Measurements from ENCODE around the gene CDH13.

The CDH13 gene

GRCh38 chr16:83803811-83804210, 1177.0 kb downstream of the CDH13 start:
- H3K36me3 ChIP-seq (ENCODE audit: control insufficient read depth in 2 of 2, insufficient read depth in 1 of 2, low read length in 2 of 2): no peaks in the 10 kb centered on the region
- no peaks in the 10 kb centered on the region for H3K9me3 ChIP-seq (ENCODE audit: control insufficient read depth, insufficient read depth, low read depth, low read length)
- TF ChIP-seq ZNF366 (tag by site-specific recombination; conservative IDR thresholded peaks at IDR 0.05) (no peak), SP2 (tag by site-specific recombination; IDR thresholded peaks at IDR 0.05) (no peak)
- CTCF ChIA-PET: no interaction called here
- H3K27ac ChIP-seq (ENCODE audit: extremely low read depth, low read depth, low read length): no peak overlapping the region
- no peaks in the 10 kb centered on the region for H3K4me1 ChIP-seq (ENCODE audit: control insufficient read depth, insufficient read depth, low read length)
- POLR2A ChIA-PET: no interaction called here
- no peak overlapping the region for H3K4me3 ChIP-seq (ENCODE audit: low read depth, low read length)

DNA sequence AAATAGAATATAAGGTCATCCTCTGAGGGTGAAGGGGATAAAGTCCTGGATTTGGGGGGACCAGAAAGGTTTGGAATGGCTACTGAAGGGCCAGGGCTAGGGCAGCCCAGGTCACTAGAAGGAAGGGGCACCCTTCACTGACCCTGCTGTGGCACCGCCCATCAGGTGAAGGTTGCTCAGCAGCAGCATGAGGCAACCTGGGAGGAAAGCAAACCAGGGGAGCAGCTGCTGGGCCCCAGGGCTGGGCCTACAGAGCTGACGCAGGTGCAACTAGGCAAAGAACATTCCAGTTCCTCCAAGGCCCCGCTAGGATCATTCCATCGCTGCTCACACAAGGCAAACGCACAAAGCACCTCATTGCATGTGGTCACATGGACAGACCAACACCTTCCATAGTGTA, 1177.6 kb downstream of the CDH13 start:
- CTCF ChIA-PET: interaction anchor here (0.6 to 0.7 kb wide), 2 partner anchors 17 to 361 kb away, joined by 3 read pairs; no protein-coding TSS in a partner anchor
- Histone ChIP-seq H3K9me3 (ENCODE audit: control insufficient read depth, insufficient read depth, low read depth, low read length) (no peaks in the 10 kb centered on the region), H3K4me1 (ENCODE audit: control insufficient read depth, insufficient read depth, low read length) (no peaks in the 10 kb centered on the region), H3K36me3 (ENCODE audit: control insufficient read depth in 2 of 2, insufficient read depth in 1 of 2, low read length in 2 of 2) (no peaks in the 10 kb centered on the region), H3K27ac (ENCODE audit: extremely low read depth, low read depth, low read length) (no peak overlapping the region), H3K4me3 (ENCODE audit: low read depth, low read length) (no peak overlapping the region)
- no peak for TF ChIP-seq ZNF530 (tag by site-specific recombination; IDR thresholded peaks at IDR 0.05; ENCODE audit: low read depth)
- no peak for TF ChIP-seq ZNF24 (tag by site-specific recombination; IDR thresholded peaks at IDR 0.05)
- TF ChIP-seq ZSCAN30 (tag by site-specific recombination; IDR thresholded peaks at IDR 0.05): no peak
- no peak for TF ChIP-seq ZBTB26 (tag by site-specific recombination; optimal IDR thresholded peaks at IDR 0.05)
- no peak for TF ChIP-seq ZNF645 (tag by site-specific recombination; IDR thresholded peaks at IDR 0.05)
- no peak for TF ChIP-seq KLF10 (tag by site-specific recombination; IDR thresholded peaks at IDR 0.05)
- no peak for TF ChIP-seq TRIM28 (IDR thresholded peaks at IDR 0.05; ENCODE audit: borderline replicate concordance, low read length)
- no peak for TF ChIP-seq ZSCAN16 (tag by site-specific recombination; IDR thresholded peaks at IDR 0.05)
- no peak for TF ChIP-seq ZNF596 (tag by site-specific recombination; IDR thresholded peaks at IDR 0.05)
- TF ChIP-seq ZNF350 (tag by site-specific recombination; IDR thresholded peaks at IDR 0.05): no peak
- TF ChIP-seq ZNF19 (tag by site-specific recombination; IDR thresholded peaks at IDR 0.05; ENCODE audit: low read depth): no peak
- POLR2A ChIA-PET: no interaction called here

GRCh38 chr16:83806036-83806435, 1179.3 kb downstream of the CDH13 start:
- peaks cover 6 to 12% of the 10 kb centered on the region in 2 experiments for H3K36me3 ChIP-seq (ENCODE audit: control insufficient read depth in 2 of 2, insufficient read depth in 1 of 2, low read length in 2 of 2)
- H3K4me1 ChIP-seq (ENCODE audit: control insufficient read depth, insufficient read depth, low read length): peaks cover 3% of the 10 kb centered on the region; the same call in 1 of the 2 replicates
- H3K27ac ChIP-seq (ENCODE audit: extremely low read depth, low read depth, low read length): no peak overlapping the region
- no peaks in the 10 kb centered on the region for H3K9me3 ChIP-seq (ENCODE audit: control insufficient read depth, insufficient read depth, low read depth, low read length)
- CTCF ChIA-PET: no interaction called here
- no peak overlapping the region for H3K4me3 ChIP-seq (ENCODE audit: low read depth, low read length)
- POLR2A ChIA-PET: interaction anchor here (0.7 kb wide), 1 partner anchor 317 kb away, joined by 3 read pairs; no protein-coding TSS in a partner anchor
- no peak for TF ChIP-seq ZNF621 (tag by site-specific recombination; IDR thresholded peaks at IDR 0.05)
- TF ChIP-seq ZFP3 (tag by site-specific recombination; IDR thresholded peaks at IDR 0.05; ENCODE audit: low read depth): no peak
- TF ChIP-seq ZNF423 (tag by site-specific recombination; IDR thresholded peaks at IDR 0.05): no peak
- no peak for TF ChIP-seq BCL11B (tag by site-specific recombination; IDR thresholded peaks at IDR 0.05; ENCODE audit: low read depth)
- no peak for TF ChIP-seq PATZ1 (tag by site-specific recombination; IDR thresholded peaks at IDR 0.05)
- TF ChIP-seq ZBTB48 (tag by site-specific recombination; IDR thresholded peaks at IDR 0.05): no peak
- TF ChIP-seq, protein P1, sequence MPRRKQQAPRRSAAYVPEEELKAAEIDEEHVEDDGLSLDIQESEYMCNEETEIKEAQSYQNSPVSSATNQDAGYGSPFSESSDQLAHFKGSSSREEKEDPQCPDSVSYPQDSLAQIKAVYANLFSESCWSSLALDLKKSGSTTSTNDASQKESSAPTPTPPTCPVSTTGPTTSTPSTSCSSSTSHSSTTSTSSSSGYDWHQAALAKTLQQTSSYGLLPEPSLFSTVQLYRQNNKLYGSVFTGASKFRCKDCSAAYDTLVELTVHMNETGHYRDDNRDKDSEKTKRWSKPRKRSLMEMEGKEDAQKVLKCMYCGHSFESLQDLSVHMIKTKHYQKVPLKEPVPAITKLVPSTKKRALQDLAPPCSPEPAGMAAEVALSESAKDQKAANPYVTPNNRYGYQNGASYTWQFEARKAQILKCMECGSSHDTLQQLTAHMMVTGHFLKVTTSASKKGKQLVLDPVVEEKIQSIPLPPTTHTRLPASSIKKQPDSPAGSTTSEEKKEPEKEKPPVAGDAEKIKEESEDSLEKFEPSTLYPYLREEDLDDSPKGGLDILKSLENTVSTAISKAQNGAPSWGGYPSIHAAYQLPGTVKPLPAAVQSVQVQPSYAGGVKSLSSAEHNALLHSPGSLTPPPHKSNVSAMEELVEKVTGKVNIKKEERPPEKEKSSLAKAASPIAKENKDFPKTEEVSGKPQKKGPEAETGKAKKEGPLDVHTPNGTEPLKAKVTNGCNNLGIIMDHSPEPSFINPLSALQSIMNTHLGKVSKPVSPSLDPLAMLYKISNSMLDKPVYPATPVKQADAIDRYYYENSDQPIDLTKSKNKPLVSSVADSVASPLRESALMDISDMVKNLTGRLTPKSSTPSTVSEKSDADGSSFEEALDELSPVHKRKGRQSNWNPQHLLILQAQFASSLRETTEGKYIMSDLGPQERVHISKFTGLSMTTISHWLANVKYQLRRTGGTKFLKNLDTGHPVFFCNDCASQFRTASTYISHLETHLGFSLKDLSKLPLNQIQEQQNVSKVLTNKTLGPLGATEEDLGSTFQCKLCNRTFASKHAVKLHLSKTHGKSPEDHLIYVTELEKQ (tag by site-specific recombination; IDR thresholded peaks at IDR 0.05; ENCODE audit: borderline replicate concordance): no peak
- TF ChIP-seq ZNF112 (tag by site-specific recombination; IDR thresholded peaks at IDR 0.05): no peak
- TF ChIP-seq ZEB2 (tag by site-specific recombination; IDR thresholded peaks at IDR 0.05): no peak
- no peak for TF ChIP-seq ZNF670 (tag by site-specific recombination; IDR thresholded peaks at IDR 0.05; ENCODE audit: low read depth)
- TF ChIP-seq ZBTB26 (tag by site-specific recombination; optimal IDR thresholded peaks at IDR 0.05): no peak
- TF ChIP-seq ZNF146 (tag by site-specific recombination; IDR thresholded peaks at IDR 0.05): no peak
- no peak for TF ChIP-seq ZNF654 (tag by site-specific recombination; IDR thresholded peaks at IDR 0.05; ENCODE audit: low read depth)

Data from HEK293 (cell line).